Measurements from ENCODE around the gene NECTIN1.
"Not testable (repeated sequence)": the region's sequence is repeated elsewhere in the genome, so short reads cannot be mapped to it uniquely, and the experiment has no call there.

DNA sequence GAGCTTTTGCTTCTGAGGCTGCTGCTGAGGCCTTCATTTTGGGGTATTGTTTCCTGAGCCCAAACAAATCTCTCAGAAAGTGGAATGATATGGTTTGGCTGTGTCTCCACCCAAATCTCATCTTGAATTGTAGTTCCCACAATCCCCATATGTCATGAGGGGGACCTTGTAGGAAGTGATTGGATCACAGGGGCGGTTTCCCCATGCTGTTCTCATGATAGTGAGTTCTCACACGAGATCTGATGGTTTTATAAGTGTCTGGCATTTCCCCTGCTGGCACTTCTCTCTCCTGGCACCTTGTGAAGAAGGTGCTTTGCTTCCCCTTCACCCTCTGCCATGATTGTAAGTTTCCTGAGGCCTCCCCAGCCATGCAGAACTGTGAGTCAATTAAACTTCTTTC is 133.1 kb downstream of the NECTIN1 start:
- TF ChIP-seq, protein P1, sequence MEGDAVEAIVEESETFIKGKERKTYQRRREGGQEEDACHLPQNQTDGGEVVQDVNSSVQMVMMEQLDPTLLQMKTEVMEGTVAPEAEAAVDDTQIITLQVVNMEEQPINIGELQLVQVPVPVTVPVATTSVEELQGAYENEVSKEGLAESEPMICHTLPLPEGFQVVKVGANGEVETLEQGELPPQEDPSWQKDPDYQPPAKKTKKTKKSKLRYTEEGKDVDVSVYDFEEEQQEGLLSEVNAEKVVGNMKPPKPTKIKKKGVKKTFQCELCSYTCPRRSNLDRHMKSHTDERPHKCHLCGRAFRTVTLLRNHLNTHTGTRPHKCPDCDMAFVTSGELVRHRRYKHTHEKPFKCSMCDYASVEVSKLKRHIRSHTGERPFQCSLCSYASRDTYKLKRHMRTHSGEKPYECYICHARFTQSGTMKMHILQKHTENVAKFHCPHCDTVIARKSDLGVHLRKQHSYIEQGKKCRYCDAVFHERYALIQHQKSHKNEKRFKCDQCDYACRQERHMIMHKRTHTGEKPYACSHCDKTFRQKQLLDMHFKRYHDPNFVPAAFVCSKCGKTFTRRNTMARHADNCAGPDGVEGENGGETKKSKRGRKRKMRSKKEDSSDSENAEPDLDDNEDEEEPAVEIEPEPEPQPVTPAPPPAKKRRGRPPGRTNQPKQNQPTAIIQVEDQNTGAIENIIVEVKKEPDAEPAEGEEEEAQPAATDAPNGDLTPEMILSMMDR (IDR thresholded peaks at IDR 0.05): not testable (repeated sequence)
- TF ChIP-seq POLR2A (IDR thresholded peaks at IDR 0.05): not testable (repeated sequence)
